Activated gamma-delta T cell (primary cell): ENCODE data around the gene LCK.
A peak's percentile ranks its signal among the peaks of the same experiment; 100 is the strongest.
"Not testable (repeated sequence)": the region's sequence is repeated elsewhere in the genome, so short reads cannot be mapped to it uniquely, and the experiment has no call there.

Source experiments
- DNase-seq: peaks from one replicate; lab custom pipeline; 2025; lab: John Stamatoyannopoulos, UW

LCK gene

DNA sequence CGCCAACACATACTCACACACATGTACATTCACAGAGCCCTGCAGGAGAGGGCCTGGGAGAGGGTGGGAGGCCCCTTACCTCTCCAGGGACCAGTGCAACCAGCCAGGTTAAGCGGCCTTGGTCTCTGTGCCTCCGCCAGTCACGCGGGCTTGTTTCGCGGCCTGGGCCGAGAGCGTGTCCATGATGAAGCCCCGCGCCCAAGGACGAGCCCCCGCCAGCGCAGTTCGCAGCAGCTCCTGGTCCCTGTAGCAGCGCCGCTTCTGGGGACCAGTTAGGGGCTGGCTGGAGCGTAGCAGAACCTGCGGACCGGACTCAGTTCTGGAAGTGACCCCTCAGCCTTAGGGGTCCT is 11.3 kb upstream of the LCK start:
- DNase-seq, result no peak

DNA sequence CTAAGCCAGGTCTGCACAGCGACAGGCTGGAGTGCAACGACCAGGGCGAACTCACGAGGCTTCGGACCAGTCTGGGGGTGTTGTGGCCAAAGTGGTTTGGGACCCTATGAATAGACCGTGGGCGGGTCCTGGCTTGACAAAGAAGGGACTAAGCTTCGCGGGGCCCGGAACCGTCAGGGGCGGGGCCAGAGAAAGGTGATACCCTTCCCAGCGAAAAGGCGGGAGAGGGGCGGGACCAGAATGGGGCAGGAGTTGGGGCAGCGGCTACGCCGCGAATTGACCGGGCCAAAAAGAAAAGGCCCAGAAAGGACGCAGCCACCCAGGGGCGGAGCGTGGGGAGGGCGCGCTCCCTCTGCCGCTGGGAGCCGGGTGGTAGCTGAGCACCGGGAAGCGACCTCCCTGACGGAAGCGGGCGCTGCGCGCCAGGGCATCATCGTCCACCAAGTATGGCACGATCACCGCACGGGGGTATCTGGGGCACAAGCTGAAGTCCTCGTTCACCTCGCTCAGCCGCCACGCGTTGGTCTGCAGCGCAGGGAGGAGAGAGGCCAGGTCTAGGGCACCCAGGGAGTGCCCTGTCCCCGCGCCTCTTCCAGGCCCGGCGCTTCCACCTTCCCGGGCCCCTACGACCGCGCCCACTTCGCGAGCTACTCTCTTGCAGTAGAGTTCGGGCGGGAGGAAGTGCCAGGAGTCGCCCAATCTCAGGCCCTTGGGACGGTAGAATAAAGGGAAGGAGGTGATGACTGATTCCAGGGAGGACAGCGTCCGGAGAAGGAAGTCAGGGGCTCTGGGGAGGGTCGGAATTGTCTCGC is 10.7 kb upstream of the LCK start:
- peak; percentile 34 for DNase-seq

DNA sequence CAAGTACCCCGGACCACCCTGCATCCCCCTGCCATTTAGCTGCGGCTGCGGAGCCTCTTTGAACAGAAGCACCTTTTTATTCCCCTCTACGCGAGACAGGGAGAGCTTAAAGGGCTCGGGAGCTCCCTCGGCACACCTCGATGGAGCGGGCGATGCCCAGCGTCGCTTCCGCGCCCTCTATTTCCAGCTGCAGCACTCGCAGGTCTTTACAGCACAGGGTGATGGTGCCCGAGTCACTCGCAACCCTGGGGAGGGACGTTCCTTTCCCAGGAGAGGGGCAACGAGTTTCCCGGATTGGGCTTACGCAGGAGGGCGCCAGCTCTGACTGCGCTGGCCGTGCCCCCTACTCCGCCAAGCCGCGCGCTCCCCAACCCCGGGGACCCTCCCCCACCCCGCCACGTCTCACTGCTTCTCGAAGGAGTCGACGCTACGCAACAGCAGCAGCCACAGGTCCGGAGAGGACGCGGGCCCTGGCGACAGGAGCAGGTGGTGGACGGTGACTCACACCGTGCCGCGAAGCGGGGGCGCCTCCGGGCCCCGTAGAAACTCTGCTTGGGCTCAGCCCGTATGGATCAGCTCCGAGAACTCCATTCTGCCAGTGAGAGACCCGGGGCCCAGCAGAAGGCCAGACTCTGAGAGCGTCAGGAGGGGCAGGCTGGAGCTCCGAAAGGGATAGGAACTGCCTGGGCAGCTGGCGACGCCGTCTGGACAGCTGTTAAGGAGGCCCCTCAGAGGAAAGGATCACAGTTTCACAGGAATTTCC is 9.9 kb upstream of the LCK start:
- DNase-seq, result no peak

DNA sequence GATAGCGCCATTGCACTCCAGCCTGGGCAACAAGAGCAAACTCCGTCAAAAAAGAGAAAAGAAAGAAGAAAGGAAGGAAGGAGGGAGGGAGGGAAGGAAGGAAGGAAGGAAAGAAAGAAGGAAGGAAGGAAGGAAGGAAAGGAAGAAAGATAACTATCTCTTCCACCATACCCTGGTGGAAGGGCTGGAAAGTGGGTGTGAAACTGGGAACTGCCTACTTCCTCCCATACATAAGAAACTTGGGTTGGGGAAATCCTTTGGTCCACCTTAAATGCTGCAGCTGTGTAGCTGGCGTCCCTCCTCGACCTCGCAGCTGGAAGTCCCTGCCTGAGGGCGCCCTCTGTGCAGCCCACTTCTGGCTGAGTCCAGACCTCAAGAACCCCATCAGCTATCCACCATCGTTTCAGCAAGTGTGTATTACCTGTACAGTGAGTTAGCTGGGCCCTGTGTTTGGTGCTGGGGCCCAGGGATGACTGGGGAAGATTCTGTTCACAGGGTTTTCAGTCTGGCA is 8.7 kb upstream of the LCK start:
- no peak for DNase-seq

DNA sequence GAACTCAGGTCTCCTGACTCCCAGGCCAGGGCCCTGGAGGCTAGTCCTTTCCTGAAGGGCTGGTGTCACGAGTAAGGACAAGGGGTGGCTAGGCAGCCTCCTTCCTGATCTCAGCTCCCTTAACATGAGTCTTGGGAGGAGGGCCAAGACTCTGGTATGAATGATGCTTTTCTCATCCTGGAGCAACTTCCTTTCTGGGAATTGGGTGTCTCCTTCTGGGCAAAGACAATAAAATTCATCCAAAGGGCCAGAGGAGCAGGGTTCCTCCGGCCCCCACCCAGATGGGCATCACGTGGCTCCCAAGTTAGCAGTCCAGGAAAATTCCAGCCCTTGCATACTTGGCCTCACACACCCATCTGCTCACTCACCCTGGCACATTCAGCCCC is 4.2 kb upstream of the LCK start, which contains the start of gene FAM167B:
FAM167B (plus strand) TSS at position 335 of the 386 bp plus-strand sequence. CDS start 200 bp downstream, outside the sequence.
- DNase-seq, result no peak

DNA sequence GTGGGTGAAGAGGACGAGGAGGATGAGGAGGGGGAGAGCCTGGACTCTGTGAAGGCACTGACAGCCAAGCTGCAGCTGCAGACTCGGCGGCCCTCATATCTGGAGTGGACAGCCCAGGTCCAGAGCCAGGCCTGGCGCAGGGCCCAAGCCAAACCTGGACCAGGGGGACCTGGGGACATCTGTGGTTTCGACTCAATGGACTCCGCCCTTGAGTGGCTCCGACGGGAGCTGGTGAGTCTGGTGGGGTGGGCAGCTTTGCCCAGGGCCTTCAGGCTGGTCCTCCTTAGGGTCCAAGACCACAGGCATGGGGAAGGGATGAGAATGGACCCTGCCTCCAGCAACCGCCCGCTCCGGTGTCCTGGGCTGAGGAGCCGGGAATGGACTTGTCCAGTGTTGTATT is 3.6 kb upstream of the LCK start:
- DNase-seq, result no peak

DNA sequence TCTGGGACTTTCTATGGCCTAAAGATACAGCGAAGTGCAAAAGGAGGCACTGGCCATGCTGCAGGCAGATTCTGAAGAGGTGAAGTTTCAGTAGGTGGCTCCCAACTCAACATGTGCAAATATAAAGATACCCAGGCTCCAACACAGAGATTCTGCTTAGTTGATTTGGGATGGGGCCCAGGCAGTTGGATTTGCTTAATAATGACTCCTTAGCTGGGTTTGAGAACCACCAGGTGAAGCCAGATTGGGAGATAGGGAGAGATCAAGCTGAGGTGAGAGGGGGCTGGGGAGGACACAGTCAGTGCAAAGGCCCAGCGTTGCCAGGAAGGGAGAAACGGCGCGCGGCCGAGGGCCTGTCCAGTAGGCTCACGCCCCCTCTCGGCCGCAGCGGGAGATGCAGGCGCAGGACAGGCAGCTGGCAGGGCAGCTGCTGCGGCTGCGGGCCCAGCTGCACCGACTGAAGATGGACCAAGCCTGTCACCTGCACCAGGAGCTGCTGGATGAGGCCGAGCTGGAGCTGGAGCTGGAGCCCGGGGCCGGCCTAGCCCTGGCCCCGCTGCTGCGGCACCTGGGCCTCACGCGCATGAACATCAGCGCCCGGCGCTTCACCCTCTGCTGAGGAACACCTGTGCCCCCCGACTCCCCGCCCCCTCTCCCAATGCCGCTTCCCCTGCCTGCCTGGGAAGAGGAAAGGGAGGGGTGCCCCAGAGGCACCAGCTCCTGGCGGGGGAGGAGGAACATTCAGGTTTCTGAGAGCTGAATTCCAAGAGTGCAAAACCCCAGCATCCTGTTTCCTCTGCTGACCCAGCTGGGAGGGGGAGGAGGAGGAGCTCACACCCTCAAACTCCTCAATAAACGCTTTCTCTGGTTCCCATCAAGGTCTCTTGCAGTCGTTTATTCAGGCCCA is 2.8 kb upstream of the LCK start:
- peak; percentile 45 for DNase-seq

DNA sequence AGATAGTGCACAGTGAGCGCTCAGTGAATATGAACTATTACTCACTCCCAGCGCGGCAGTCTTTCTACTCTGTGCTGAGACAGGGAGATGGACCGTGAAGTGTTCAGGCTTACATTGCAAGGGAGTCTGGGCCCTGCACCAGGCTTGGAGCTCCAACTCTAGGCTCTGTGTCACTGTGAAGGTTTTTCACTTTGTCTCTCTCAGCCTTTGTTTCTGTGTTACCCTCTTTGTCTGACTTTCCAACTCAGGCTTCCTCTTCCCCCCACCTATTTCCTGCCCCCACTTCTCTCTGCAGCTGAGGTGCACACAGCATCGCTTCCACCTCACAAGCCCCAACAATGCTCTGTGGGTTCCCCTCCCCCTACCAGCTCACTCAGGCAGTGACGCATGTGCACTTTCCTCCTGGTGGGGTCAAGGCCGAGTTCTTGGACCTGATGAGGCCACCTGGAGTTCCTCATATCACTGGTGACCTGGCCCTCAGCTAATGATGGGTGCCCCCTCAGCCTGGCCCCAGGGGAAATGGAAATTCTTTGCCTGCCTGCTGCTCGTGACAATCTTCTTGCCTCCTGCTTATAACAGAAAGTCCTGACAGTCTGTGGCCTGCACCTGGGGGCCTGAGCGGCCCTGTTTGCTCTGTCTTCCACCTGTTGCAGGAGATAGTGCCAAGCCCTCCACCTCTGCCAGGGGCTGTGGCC is 1.1 kb upstream of the LCK start:
- DNase-seq, result no peak

DNA sequence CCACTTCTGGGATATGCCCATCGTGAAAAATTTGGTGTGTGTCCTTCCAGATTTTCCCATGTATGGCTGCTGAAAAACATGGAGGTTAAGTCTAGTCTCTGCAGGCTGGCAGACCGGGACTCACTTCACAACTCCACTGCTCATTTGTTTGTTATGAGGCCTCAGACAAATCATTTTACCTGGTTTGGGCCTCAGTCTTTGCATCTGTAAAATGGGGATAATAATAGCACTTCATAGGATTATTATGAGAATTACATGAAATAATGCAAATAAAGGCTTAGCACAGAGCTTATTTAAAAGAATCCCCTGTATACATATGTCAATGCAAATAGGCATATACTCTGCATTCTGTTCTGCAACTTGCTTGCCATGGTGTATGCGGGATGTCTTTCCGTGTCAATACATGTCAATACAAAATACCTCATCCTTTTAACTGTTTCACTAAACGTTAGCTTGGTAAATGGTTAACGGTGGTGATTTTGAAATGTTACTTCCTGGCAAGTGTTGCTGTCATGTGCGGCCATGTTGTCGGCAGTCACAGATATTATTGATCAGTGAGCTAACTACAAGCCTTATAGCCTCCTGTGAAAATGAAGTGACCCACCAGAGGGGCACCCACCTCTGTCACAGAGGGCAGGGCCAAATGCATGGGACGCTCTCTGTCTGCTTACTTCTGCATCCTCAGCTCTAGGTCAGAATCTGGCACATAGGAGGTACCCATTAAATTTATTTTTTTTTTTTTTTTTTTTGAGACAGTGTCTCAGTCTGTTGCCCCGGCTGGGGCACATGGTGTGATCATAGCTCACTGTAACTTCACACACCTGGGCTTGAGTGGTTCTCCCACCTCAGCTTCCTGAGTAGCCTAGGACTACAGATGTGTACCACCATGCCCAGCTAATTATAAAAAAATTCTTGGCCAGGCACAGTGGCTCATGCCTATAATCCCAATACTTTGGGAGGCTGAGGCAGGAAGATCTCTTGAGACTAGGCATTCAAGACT is 4.3 kb downstream of the LCK start:
- no peak for DNase-seq

DNA sequence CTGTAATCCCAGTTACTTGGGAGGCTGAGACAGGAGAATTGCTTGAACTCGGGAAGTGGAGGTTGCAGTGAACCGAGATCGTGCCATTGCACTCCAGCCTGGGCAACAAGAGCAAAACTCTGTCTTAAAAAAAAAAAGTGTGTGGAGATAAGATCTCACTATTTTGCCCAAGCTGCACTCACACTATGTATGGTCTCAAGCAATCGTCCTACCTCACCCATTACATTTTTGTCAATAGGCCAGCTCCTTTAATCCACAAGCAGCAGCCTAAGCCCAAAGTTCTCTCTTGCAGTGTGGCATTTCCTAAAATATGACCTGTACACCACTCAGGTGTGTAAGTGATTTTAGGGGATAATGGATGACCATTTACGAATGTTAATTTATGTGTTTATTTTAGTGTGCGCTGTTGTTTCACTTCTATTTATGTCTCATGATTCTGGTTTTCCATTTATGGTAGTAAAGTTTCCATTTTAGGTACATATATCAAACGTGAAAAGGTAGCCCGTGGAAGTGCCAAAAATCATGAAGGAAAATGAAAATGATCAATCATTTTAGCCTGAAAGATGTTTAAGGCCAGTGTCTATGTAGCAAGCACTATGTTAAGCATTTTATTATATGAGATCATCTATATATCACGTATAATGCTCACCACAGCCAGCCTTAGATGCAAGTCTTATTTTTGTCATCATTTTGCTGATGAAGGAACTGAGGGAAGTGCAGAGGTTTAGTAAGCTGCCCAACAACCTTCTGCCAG is 5.6 kb downstream of the LCK start:
- DNase-seq, result no peak

DNA sequence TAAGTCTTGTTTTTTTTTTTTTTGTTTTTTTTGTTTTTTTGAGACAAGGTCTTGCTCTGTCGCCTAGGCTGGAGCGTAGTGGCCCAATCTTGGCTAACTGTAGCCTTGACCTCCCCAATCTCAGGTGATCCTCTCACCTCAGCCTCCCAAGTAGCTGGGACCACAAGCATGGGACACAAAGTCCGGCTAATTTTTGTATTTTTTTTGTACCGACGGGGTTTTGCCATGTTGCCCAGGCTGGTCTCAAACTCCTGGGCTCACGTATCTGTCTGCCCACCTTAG is 6.1 kb downstream of the LCK start:
- DNase-seq, result no peak

DNA sequence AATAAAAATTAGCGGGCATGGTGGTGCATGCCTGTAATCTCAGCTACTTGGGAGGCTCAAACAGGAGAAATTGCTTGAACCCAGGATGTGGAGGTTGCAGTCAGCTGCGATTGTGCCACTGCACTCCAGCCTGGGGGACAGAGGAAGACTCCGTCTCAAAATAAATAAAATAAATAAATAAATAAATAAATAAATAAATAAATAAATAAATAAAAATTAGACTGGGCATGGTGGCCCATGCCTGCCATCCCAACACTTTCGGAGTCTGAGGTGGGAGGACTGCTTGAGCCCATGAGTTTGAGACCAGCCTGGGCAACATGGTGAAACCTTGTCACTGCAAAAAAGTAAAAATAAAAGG is 12.2 kb downstream of the LCK start:
- not testable (repeated sequence) for DNase-seq

DNA sequence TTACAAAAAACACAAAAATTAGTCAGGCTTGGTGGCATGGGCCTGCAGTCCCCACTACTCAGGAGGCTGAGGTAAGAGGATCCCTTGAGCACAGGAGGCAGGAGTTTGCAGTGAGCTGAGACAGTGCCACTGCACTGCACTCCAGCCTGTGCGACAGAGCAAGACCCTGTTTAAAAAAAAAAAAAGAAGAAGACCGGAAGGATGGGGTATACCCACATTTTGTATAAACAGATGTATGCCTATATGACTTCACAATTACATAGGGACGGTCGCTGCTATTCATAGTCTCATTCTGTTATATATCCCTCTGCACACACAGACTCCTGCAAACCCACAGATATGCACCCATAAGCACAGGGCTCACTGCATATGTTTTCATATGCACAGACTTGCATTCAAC is 12.7 kb downstream of the LCK start:
- DNase-seq, result no peak

DNA sequence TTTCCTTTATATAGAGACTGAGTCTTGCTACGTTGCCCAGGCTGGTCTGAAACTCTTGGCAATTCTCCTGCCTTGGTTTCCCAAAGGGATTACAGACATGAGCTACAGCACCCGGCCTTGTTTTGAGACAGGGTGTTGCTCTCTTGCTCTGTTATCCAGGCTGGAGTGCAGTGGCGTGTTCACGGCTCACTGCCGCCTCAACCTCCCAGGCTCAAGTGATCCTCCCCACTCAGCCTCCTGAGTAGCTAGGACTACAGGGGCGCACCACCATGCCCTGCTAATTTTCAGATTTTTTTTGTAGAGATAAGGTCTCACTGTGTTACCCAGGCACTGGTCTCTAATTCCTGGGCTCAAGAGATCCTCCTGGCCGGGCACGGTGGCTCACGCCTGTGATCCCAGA is 14.8 kb downstream of the LCK start:
- no peak for DNase-seq

DNA sequence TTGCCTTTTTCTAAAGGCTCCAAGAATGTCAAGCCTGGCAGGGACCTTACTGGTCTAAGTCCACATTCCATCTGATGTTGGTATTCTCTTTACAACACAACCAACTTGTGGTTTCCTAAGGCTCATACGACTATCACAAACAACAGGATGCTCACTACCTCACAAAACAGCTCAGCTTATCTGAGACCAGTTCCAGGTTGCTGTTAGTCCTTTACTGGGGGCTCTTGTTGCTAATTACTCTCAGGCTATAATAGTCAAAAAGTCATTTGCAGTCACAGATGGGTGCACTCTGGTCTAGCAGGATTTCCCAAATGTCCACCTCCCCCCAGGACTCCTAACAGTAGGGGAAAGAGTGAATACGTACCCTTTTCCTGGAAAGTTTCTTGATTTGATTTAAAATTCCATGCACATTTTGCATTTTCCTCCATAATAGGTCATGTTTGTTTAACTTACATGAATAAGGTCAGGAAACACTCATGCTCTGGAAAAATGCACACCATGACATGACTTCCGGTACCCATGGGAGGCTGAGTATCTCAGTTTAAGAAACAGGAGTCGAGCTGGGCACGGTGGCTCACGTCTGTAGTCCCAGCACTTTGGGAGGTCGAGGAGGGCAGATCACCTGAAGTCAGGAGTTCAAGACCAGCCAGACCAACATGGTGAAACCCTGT is 16.0 kb downstream of the LCK start:
- DNase-seq, result no peak

DNA sequence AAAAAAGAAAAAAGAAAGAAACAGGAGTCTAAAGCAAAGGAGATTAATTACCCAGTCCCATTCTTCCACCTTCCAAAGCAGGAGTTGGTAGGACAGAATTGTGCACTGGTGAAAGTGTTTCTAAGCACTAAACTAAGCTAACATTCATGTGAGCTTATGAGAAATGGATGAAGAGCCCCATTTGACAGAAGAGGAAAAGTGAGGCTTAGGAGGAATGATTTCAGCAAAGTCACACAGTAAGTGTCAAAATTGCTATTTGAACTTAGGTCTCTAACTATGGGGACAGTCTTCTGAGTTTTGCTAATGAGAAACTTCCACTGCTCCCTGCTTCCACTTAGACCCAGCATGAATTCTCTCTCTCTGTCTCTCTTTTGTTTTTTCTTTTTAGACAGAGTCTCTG is 18.7 kb downstream of the LCK start:
- DNase-seq, result no peak

DNA sequence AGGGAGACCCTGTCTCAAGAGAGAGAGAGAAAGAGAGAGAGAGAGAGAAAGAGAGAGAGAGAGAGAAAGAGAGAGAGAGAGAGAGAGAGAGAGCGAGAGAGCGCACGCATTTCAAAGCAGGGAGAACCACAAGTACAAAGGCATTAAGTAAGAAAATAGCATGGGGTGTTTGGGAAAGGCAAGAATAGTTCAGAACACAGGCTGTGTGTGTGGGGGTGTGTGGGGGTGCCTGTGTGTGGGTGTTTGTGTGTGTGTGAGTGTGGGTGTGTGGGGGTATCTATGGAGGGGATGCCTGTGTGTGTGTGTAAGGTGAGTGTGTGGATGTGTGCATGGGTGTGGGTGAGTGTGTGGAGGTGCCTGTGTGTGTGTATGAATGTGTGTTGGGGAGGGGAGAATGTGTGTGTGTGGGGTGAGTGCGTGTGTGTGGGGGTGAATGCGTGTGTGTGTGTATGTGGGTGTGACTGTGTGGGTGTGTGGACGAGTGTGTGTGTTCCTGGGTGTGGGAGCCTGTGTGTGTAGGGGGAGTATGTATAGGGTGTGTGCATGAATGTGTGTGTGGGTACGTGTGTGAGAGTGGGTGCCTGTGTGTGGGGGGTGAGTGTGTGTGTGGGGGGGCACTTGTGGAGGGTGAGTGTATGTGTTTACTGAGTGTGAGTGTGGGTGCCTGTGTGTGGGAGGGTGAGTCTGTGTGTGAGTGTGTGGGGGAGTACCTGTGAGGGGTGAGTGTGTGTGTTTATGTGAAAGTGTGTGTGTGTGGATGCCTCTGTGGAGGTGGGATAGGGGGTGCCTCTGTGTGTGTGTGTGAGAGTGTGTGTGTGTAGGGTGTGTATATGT is 21.7 kb downstream of the LCK start:
- DNase-seq, result no peak
